Chondrocyte (in vitro differentiated cells): ENCODE data around the gene CATSPER3. TPM values are rescaled to one million over a fixed set of nuclear protein-coding genes. Genes with fewer than 3 reads are reported as not detected.

Experiments used
- DNase-seq: peaks from one replicate; pipeline ENCODE4 v3.0.0; 2021; ENCODE audit warnings: mixed read lengths, low spot score
- H3K27ac Mint-ChIP-seq: one replicate; pipeline ENCODE4 v1.8.0; 2021; ENCODE audit warnings: mild to moderate bottlenecking, moderate library complexity, mixed read lengths; ENCODE audit not compliant: unreplicated experiment
- H3K27me3 Mint-ChIP-seq: 2 replicates; pipeline ENCODE4 v1.8.0; 2021; ENCODE audit warnings: low read depth, mixed read lengths
- H3K36me3 Mint-ChIP-seq: 2 replicates; pipeline ENCODE4 v1.8.0; 2021; ENCODE audit warnings: low read depth, mixed read lengths
- H3K4me1 Mint-ChIP-seq: 2 replicates; pipeline ENCODE4 v1.8.0; 2021; ENCODE audit warnings: low read depth, mild to moderate bottlenecking, mixed read lengths
- H3K4me3 Mint-ChIP-seq: one replicate; pipeline ENCODE4 v1.8.0; 2021; ENCODE audit warnings: mild to moderate bottlenecking, moderate library complexity, mixed read lengths; ENCODE audit not compliant: unreplicated experiment
- H3K9me3 Mint-ChIP-seq: 2 replicates; pipeline ENCODE4 v1.8.0; 2021; ENCODE audit warnings: low read depth, mixed read lengths
- total RNA-seq: library from RNA; stranded (reverse); gene quantifications from 3 replicates; pipeline ENCODE4 v1.2.1, GENCODE V29; 2021
- TF ChIP-seq, protein P1 (sequence below): fragments of 200-600 bp; sonication (generic); IDR thresholded peaks from 2 replicates; pipeline ENCODE4 v1.5.0; 2021; ENCODE audit warnings: antibody characterized with exemption, mild to moderate bottlenecking, moderate library complexity

Gene CATSPER3
- total RNA-seq, 1 donor from 2014 or later, result 0.17 TPM

DNA sequence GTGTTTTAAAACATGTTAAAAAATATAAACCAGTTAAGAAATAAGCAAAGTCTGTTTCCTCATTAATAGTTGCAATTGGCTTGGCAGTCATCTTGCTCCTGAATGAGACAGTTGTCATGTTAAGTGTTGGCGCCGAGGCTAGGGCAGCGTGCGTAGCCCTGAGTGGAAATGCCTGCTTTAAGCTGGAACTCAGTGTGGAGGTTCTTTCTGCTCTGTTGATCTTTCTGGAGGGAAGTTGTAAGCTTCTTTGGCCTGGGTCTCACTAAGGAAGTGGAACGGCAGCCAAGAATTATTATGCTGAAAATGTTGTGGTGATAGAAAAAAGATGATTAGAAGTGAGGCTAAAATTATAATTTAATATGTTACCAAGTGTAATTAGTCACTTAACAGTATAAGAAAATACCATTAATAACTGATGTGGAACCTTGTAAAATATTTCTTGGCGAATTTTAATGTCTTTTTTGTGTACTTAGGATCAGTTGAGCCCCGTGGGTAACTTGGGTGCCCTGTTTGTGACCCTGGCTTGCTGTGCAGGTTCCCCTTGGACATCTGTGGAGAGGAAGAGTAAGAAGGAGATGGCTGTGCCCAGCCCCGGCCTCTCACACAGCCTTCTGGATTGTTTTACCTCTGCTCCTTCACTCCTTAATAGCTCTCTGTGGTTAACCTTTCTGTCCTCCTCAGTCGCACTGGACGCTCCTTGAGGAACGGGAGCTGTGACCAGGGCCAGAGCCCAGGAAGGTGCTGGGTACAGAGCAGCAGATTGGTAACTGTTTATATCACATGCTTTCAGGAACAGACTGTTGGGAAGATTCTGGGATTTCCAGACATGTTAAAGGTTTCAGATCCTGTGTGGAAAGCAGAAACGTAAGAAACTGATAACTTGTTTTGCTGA, 31.8 kb upstream of the CATSPER3 start:
- no peak for DNase-seq
- H3K4me3 Mint-ChIP-seq, result no peak overlapping the region
- TF ChIP-seq, protein P1, sequence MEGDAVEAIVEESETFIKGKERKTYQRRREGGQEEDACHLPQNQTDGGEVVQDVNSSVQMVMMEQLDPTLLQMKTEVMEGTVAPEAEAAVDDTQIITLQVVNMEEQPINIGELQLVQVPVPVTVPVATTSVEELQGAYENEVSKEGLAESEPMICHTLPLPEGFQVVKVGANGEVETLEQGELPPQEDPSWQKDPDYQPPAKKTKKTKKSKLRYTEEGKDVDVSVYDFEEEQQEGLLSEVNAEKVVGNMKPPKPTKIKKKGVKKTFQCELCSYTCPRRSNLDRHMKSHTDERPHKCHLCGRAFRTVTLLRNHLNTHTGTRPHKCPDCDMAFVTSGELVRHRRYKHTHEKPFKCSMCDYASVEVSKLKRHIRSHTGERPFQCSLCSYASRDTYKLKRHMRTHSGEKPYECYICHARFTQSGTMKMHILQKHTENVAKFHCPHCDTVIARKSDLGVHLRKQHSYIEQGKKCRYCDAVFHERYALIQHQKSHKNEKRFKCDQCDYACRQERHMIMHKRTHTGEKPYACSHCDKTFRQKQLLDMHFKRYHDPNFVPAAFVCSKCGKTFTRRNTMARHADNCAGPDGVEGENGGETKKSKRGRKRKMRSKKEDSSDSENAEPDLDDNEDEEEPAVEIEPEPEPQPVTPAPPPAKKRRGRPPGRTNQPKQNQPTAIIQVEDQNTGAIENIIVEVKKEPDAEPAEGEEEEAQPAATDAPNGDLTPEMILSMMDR, result no peak
- H3K27ac Mint-ChIP-seq, result no peak overlapping the region
- H3K4me1 Mint-ChIP-seq, result no peaks in the 10 kb centered on the region
- H3K27me3 Mint-ChIP-seq, result no peaks in the 10 kb centered on the region
- no peaks in the 10 kb centered on the region for H3K9me3 Mint-ChIP-seq
- H3K36me3 Mint-ChIP-seq, result peaks cover 8% of the 10 kb centered on the region

DNA sequence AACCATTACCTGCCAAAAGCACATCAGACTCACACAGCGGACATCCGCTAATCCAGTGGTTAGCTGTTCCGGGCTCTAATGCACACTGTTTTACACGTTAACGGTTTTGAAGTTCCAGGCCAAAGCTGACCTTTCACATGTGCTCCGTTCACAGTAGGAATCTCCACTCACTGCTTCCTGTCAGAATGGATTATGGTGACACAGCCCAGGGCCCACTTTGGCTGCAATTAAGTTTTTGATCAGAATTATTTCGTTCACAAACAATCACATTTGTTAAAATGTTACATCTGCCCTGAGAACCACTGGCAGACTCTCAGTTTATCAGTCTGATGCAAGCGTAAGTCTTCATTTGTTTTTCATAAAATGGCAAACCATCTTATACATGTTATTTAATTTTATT, 30.2 kb upstream of the CATSPER3 start:
- H3K27me3 Mint-ChIP-seq, result no peaks in the 10 kb centered on the region
- no peaks in the 10 kb centered on the region for H3K9me3 Mint-ChIP-seq
- peaks cover 6% of the 10 kb centered on the region for H3K4me1 Mint-ChIP-seq
- H3K4me3 Mint-ChIP-seq, result no peak overlapping the region
- TF ChIP-seq, protein P1, result no peak
- no peak overlapping the region for H3K27ac Mint-ChIP-seq
- peaks cover 6% of the 10 kb centered on the region for H3K36me3 Mint-ChIP-seq
- DNase-seq, result no peak

DNA sequence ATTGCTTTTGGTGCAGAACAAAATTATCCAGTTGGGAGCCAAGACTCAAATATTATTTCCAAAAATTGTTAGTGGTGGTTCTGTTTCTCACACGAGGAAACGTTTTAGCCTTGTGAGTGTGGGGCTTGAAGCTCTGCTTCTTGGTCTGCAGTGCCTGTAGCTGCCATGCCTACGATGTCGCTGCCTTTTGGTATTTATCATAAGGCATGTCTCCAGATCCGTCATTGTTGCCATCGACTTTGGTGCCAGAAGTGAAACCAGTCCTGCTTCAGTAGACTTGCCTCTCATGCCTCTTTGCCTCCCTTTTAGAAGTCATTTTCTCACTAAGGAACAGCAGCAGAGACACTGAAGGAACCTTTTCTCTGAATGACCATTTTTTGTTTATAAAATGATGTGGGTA, 29.7 kb upstream of the CATSPER3 start:
- DNase-seq, result no peak
- H3K27me3 Mint-ChIP-seq, result no peaks in the 10 kb centered on the region
- no peak overlapping the region for H3K4me3 Mint-ChIP-seq
- no peaks in the 10 kb centered on the region for H3K9me3 Mint-ChIP-seq
- peaks cover 6% of the 10 kb centered on the region for H3K4me1 Mint-ChIP-seq
- peaks cover 6% of the 10 kb centered on the region for H3K36me3 Mint-ChIP-seq
- H3K27ac Mint-ChIP-seq, result no peak overlapping the region
- TF ChIP-seq, protein P1, result no peak

DNA sequence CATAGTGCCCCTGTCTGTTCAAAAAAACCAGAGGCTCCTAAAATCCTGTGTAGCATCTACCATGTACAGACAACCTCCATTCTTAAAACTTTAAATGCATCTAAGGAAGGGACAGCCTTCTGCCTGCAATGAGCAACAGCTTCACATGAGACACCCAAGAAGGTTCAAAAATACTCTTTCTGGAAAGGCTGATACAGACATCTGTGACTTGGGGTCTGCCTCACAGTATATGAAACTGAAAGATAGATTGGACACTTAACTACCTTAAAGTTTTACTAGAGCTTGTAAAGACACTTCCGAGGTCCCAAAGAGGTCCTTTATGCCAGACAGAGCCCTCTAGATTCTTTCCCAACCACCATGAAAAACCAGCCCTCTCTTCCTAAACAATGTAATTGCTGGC, 28.2 kb upstream of the CATSPER3 start:
- DNase-seq, result no peak
- TF ChIP-seq, protein P1, result no peak
- no peaks in the 10 kb centered on the region for H3K27me3 Mint-ChIP-seq
- H3K36me3 Mint-ChIP-seq, result peaks cover 6% of the 10 kb centered on the region
- peaks cover 6% of the 10 kb centered on the region for H3K4me1 Mint-ChIP-seq
- no peaks in the 10 kb centered on the region for H3K9me3 Mint-ChIP-seq
- H3K4me3 Mint-ChIP-seq, result no peak overlapping the region
- no peak overlapping the region for H3K27ac Mint-ChIP-seq

DNA sequence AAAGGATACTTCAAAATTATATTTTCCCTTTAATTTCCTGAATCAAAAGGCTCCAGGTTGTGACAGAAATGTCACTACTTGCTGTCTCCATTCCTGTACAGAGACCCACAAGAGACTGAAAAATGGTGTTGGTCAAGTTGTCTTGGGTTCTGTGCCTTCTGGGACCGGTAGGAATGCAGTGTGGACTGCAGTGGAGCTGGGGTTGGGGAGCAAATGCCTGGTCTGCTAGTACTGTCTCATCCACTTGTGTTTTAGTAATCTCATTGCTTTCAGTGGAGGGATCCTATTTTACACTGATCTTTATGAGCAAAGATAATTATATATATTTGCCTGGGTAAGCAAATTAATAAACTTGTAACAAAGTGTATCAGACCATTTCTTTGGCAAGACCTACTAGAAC, 24.2 kb upstream of the CATSPER3 start:
- Mint-ChIP-seq H3K9me3 (no peaks in the 10 kb centered on the region), H3K36me3 (peaks cover 3% of the 10 kb centered on the region), H3K27me3 (no peaks in the 10 kb centered on the region), H3K4me1 (peaks cover 6% of the 10 kb centered on the region), H3K27ac (no peak overlapping the region), H3K4me3 (no peak overlapping the region)
- no peak for DNase-seq
- TF ChIP-seq, protein P1, result no peak
